ENCODE results near the gene ZNF827. TPM values are rescaled to one million over a fixed set of nuclear protein-coding genes. Genes with fewer than 3 reads are reported as not detected.

ZNF827 gene
- polyA plus RNA-seq, 1 donor (not counting 4 experiments of a cell fraction or from before 2014, with no cell fraction given), result 4.7 TPM

DNA sequence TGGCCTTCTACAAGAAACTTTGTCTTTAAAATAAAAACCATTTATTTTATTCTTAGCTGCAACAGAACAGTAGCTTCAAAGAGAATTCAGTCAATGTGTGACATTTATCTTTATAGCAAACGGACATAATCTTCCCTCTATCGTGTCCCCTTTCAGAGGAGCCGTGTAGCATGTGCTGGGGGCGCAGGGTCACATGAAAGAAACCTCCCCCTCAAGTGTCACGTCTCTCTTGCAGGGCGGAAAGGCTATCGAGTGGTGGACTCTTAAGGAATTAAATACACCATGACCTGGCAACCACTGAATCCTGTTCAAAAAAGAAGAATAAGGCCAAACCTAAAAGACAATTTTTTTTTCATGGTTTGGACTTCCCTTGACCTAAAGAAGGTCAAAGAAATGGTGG, 40.2 kb downstream of the ZNF827 start:
- peaks cover 0 to 8% of the 10 kb centered on the region in 2 experiments for H3K36me3 ChIP-seq (ENCODE audit: control insufficient read depth in 2 of 2, extremely low read depth in 1 of 2, insufficient read depth in 2 of 2, low read length in 2 of 2)
- dilution Hi-C loops (cut with MboI; ENCODE audit: extremely low pct_ligation_motif_present, low sequenced_read_pairs), result no loop called here
- H3K27me3 ChIP-seq (ENCODE audit: control insufficient read depth, extremely low read depth, insufficient read depth, low read length), result no peaks in the 10 kb centered on the region
- no peak for TF ChIP-seq EZH2 (IDR thresholded peaks at IDR 0.05; ENCODE audit: low read length)
- TF ChIP-seq, protein P1, sequence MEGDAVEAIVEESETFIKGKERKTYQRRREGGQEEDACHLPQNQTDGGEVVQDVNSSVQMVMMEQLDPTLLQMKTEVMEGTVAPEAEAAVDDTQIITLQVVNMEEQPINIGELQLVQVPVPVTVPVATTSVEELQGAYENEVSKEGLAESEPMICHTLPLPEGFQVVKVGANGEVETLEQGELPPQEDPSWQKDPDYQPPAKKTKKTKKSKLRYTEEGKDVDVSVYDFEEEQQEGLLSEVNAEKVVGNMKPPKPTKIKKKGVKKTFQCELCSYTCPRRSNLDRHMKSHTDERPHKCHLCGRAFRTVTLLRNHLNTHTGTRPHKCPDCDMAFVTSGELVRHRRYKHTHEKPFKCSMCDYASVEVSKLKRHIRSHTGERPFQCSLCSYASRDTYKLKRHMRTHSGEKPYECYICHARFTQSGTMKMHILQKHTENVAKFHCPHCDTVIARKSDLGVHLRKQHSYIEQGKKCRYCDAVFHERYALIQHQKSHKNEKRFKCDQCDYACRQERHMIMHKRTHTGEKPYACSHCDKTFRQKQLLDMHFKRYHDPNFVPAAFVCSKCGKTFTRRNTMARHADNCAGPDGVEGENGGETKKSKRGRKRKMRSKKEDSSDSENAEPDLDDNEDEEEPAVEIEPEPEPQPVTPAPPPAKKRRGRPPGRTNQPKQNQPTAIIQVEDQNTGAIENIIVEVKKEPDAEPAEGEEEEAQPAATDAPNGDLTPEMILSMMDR (optimal IDR thresholded peaks at IDR 0.05 in 1 of 3, IDR thresholded peaks at IDR 0.05 in 1 of 3, conservative IDR thresholded peaks at IDR 0.05 in 1 of 3; ENCODE audit: extremely low read depth in 1 of 3, insufficient read depth in 2 of 3, low read length in 3 of 3), result no peak
- no peak for FAIRE-seq
- no peaks in the 10 kb centered on the region for H3K9me1 ChIP-seq (ENCODE audit: control insufficient read depth, extremely low read depth, insufficient read depth, low read length)
- no peaks in the 10 kb centered on the region for H3K9me3 ChIP-seq (ENCODE audit: control insufficient read depth, low read depth, low read length)
- H3K27ac ChIP-seq (ENCODE audit: control insufficient read depth, insufficient read depth, low read length), result no peak overlapping the region
- H3K4me2 ChIP-seq (ENCODE audit: control insufficient read depth, extremely low read depth, insufficient read depth, low read depth, low read length), result no peak overlapping the region
- H3K4me1 ChIP-seq (ENCODE audit: control insufficient read depth, extremely low read depth, insufficient read depth, low read length), result no peaks in the 10 kb centered on the region
- no peak for DNase-seq (ENCODE audit: low read depth, low spot score)
- H4K20me1 ChIP-seq (ENCODE audit: control insufficient read depth, extremely low read depth, insufficient read depth, low read length), result no peaks in the 10 kb centered on the region
- no peak overlapping the region for H3K4me3 ChIP-seq (ENCODE audit: control insufficient read depth in 2 of 3, extremely low read depth in 1 of 3, insufficient read depth in 2 of 3, low read depth in 1 of 3, low read length in 3 of 3)
- H2AFZ ChIP-seq (ENCODE audit: control insufficient read depth, low read length), result no peak overlapping the region
- H3K79me2 ChIP-seq (ENCODE audit: control insufficient read depth, insufficient read depth, low read length), result no peaks in the 10 kb centered on the region
- H3K9ac ChIP-seq (ENCODE audit: control insufficient read depth, extremely low read depth, insufficient read depth, low read length), result no peak overlapping the region

DNA sequence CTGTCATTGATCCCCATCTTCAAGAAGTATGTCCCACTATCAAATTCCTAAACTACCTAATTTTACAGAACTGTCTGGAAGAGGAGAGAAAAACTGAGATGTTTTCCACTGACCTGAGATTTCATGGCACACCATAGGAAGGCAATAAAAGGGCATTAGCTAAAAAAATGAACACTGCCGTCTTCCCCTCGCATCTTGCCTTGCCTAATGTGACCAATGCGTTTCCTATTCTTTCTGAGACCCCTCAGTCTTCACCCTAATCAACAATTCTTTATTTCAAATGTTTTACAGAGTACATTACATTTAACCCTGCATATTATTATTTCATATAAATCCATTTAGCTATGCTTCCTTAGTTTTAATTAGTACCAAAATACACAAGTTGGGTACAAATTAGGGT, 43.6 kb downstream of the ZNF827 start:
- no peak for TF ChIP-seq EZH2 (IDR thresholded peaks at IDR 0.05; ENCODE audit: low read length)
- TF ChIP-seq, protein P1 (optimal IDR thresholded peaks at IDR 0.05 in 1 of 3, IDR thresholded peaks at IDR 0.05 in 1 of 3, conservative IDR thresholded peaks at IDR 0.05 in 1 of 3; ENCODE audit: extremely low read depth in 1 of 3, insufficient read depth in 2 of 3, low read length in 3 of 3), result no peak
- DNase-seq (ENCODE audit: low read depth, low spot score) (no peak), FAIRE-seq (no peak)
- no peak overlapping the region for H2AFZ ChIP-seq (ENCODE audit: control insufficient read depth, low read length)
- H3K27ac ChIP-seq (ENCODE audit: control insufficient read depth, insufficient read depth, low read length), result no peak overlapping the region
- no peaks in the 10 kb centered on the region for H4K20me1 ChIP-seq (ENCODE audit: control insufficient read depth, extremely low read depth, insufficient read depth, low read length)
- H3K4me1 ChIP-seq (ENCODE audit: control insufficient read depth, extremely low read depth, insufficient read depth, low read length), result no peaks in the 10 kb centered on the region
- peaks cover 0 to 3% of the 10 kb centered on the region in 2 experiments for H3K36me3 ChIP-seq (ENCODE audit: control insufficient read depth in 2 of 2, extremely low read depth in 1 of 2, insufficient read depth in 2 of 2, low read length in 2 of 2)
- no peaks in the 10 kb centered on the region for H3K27me3 ChIP-seq (ENCODE audit: control insufficient read depth, extremely low read depth, insufficient read depth, low read length)
- no peaks in the 10 kb centered on the region for H3K9me3 ChIP-seq (ENCODE audit: control insufficient read depth, low read depth, low read length)
- no peak overlapping the region for H3K4me3 ChIP-seq (ENCODE audit: control insufficient read depth in 2 of 3, extremely low read depth in 1 of 3, insufficient read depth in 2 of 3, low read depth in 1 of 3, low read length in 3 of 3)
- no peak overlapping the region for H3K9ac ChIP-seq (ENCODE audit: control insufficient read depth, extremely low read depth, insufficient read depth, low read length)
- dilution Hi-C loops (cut with MboI; ENCODE audit: extremely low pct_ligation_motif_present, low sequenced_read_pairs), result no loop called here
- H3K9me1 ChIP-seq (ENCODE audit: control insufficient read depth, extremely low read depth, insufficient read depth, low read length), result no peaks in the 10 kb centered on the region
- H3K79me2 ChIP-seq (ENCODE audit: control insufficient read depth, insufficient read depth, low read length), result no peaks in the 10 kb centered on the region
- H3K4me2 ChIP-seq (ENCODE audit: control insufficient read depth, extremely low read depth, insufficient read depth, low read depth, low read length), result no peak overlapping the region
